Mesenchymal stem cell (in vitro differentiated cells and primary cell): ENCODE data around the gene C16orf90.
"Not testable (repeated sequence)": the region's sequence is repeated elsewhere in the genome, so short reads cannot be mapped to it uniquely, and the experiment has no call there.

Experiments
- DNase-seq: peaks from one replicate; pipeline ENCODE4 v3.0.0-alpha.2; 2013
- H2AFZ ChIP-seq: one replicate; pipeline ENCODE4 v1.6.1; 2013; ENCODE audit warnings: low read depth, mild to moderate bottlenecking, control low read depth, inconsistent platforms, low read length, moderate library complexity
- H2AK5ac ChIP-seq: 2 replicates; pipeline ENCODE4 v1.6.1; 2013; ENCODE audit warnings: low read length, moderate library complexity, mild to moderate bottlenecking, inconsistent platforms; ENCODE audit not compliant: severe bottlenecking
- H2BK120ac ChIP-seq: one replicate; pipeline ENCODE4 v1.6.1; 2013; ENCODE audit warnings: low read depth, mild to moderate bottlenecking, inconsistent platforms, low read length, moderate library complexity
- H2BK12ac ChIP-seq, 2 experiments: one replicate each; pipeline ENCODE4 v1.6.1; 2013; ENCODE audit warnings: inconsistent platforms in 2 of 2, low read length in 2 of 2, mild to moderate bottlenecking in 2 of 2, moderate library complexity in 2 of 2, control low read depth in 1 of 2
- H2BK15ac ChIP-seq: one replicate; pipeline ENCODE4 v1.6.1; 2013; ENCODE audit warnings: mild to moderate bottlenecking, low read depth, inconsistent platforms; ENCODE audit not compliant: poor library complexity, severe bottlenecking
- H2BK5ac ChIP-seq: 2 replicates; pipeline ENCODE4 v1.6.1; 2013; ENCODE audit warnings: low read depth, mild to moderate bottlenecking, low read length, control low read depth, inconsistent platforms; ENCODE audit not compliant: poor library complexity, severe bottlenecking
- H3K14ac ChIP-seq, 2 experiments: one replicate each; pipeline ENCODE4 v1.6.1; 2013; ENCODE audit warnings: inconsistent platforms in 2 of 2, low read length in 2 of 2, control low read depth in 1 of 2, mild to moderate bottlenecking in 1 of 2, moderate library complexity in 1 of 2
- H3K18ac ChIP-seq, 2 experiments: one replicate each; pipeline ENCODE4 v1.6.1; 2013; ENCODE audit warnings: inconsistent platforms in 2 of 2, low read length in 2 of 2, control low read depth in 1 of 2, low read depth in 1 of 2, mild to moderate bottlenecking in 1 of 2
- H3K23ac ChIP-seq, 2 experiments: one replicate each; pipeline ENCODE4 v1.6.1; 2013; ENCODE audit warnings: inconsistent platforms in 2 of 2, low read length in 2 of 2, mild to moderate bottlenecking in 2 of 2, moderate library complexity in 2 of 2, control low read depth in 1 of 2
- H3K27ac ChIP-seq: 2 replicates; pipeline ENCODE4 v1.5.1; 2013; ENCODE audit warnings: mild to moderate bottlenecking, moderate library complexity, low read length, control low read depth, inconsistent platforms; ENCODE audit not compliant: poor library complexity, severe bottlenecking
- H3K27me3 ChIP-seq, 2 experiments: 2 replicates each; pipeline versions ENCODE4 v1.6.1 to v1.7.0; 2013; ENCODE audit warnings: low read length in 2 of 2, mild to moderate bottlenecking in 2 of 2, moderate library complexity in 2 of 2, control low read depth in 1 of 2, inconsistent platforms in 1 of 2; ENCODE audit not compliant: control insufficient read depth in 1 of 2, insufficient read depth in 1 of 2
- H3K36me3 ChIP-seq, 2 experiments: 2 replicates each; pipeline versions ENCODE4 v1.6.1 to v1.7.0; 2013; ENCODE audit warnings: low read length in 2 of 2, control low read depth in 1 of 2, inconsistent platforms in 1 of 2, low read depth in 1 of 2, mild to moderate bottlenecking in 1 of 2; ENCODE audit not compliant: insufficient read depth in 2 of 2, control insufficient read depth in 1 of 2
- H3K4ac ChIP-seq, 2 experiments: one replicate each; pipeline ENCODE4 v1.6.1; 2013; ENCODE audit warnings: inconsistent platforms in 2 of 2, low read length in 2 of 2, mild to moderate bottlenecking in 2 of 2, moderate library complexity in 2 of 2, control low read depth in 1 of 2, low read depth in 1 of 2
- H3K4me1 ChIP-seq: 2 replicates; pipeline ENCODE4 v1.6.1; 2013; ENCODE audit warnings: low read depth, low read length, control low read depth; ENCODE audit not compliant: control insufficient read depth, insufficient read depth
- H3K4me2 ChIP-seq: 2 replicates; pipeline ENCODE4 v1.6.1; 2013; ENCODE audit warnings: low read length, mild to moderate bottlenecking, inconsistent platforms; ENCODE audit not compliant: poor library complexity, severe bottlenecking
- H3K4me3 ChIP-seq, 2 experiments: 2 replicates each; pipeline versions ENCODE4 v1.5.1 to v1.7.0; 2013; ENCODE audit warnings: low read length in 2 of 2, mild to moderate bottlenecking in 2 of 2, control low read depth in 1 of 2, low read depth in 1 of 2; ENCODE audit not compliant: insufficient read depth in 1 of 2
- H3K79me1 ChIP-seq: replicated peaks from 2 replicates; pipeline ENCODE4 v1.6.1; 2013; ENCODE audit warnings: mild to moderate bottlenecking, control low read depth, low read length, inconsistent platforms; ENCODE audit not compliant: poor library complexity, severe bottlenecking
- H3K9ac ChIP-seq: 2 replicates; pipeline ENCODE4 v1.7.0; 2013; ENCODE audit warnings: mild to moderate bottlenecking, low read length, moderate library complexity
- H3K9me3 ChIP-seq: 2 replicates; pipeline ENCODE4 v1.7.0; 2013; ENCODE audit warnings: mild to moderate bottlenecking, low read length; ENCODE audit not compliant: control insufficient read depth
- H4K8ac ChIP-seq: one replicate; pipeline ENCODE4 v1.6.1; 2013; ENCODE audit warnings: inconsistent platforms, mild to moderate bottlenecking, low read length, moderate library complexity
- H4K91ac ChIP-seq: one replicate; pipeline ENCODE4 v1.6.1; 2013; ENCODE audit warnings: mild to moderate bottlenecking, low read length, inconsistent platforms
- WGBS: methylation state at CpG from one replicate; pipeline ENCODE4 v1.1.7; 2013; ENCODE audit warnings: mixed read lengths; 5-methylcytosine and 5-hydroxymethylcytosine counted together

C16orf90 gene

GRCh38 chr16:3474136-3474779, 21.0 kb downstream of the C16orf90 start:
- Histone ChIP-seq H4K91ac (no peak overlapping the region), H3K9ac (no peak overlapping the region), H2BK15ac (no peak overlapping the region), H3K79me1 (peaks cover 9% of the 10 kb centered on the region), H3K4me2 (no peak overlapping the region), H3K27ac (no peak overlapping the region), H3K4ac (no peak overlapping the region), H3K27me3 (no peaks in the 10 kb centered on the region), H2AK5ac (no peak overlapping the region), H2BK120ac (no peak overlapping the region), H3K4me1 (peaks cover 22% of the 10 kb centered on the region), H3K14ac (no peak overlapping the region), H3K23ac (no peak overlapping the region), H2AFZ (no peak overlapping the region), H3K9me3 (no peaks in the 10 kb centered on the region), H2BK12ac (no peak overlapping the region), H3K18ac (no peak overlapping the region), H2BK5ac (no peak overlapping the region), H3K36me3 (peaks cover 15 to 50% of the 10 kb centered on the region in 2 experiments), H3K4me3 (no peak overlapping the region), H4K8ac (no peak overlapping the region)
- no peak for DNase-seq
- 93% methylated on average over 14 of the region's 16 CpGs for WGBS

- H2AK5ac ChIP-seq, H2AFZ ChIP-seq, H3K18ac ChIP-seq, H3K4me2 ChIP-seq, H3K9me3 ChIP-seq, H3K9ac ChIP-seq, DNase-seq, H2BK12ac ChIP-seq, H4K8ac ChIP-seq, H3K27ac ChIP-seq, H3K4me3 ChIP-seq, H3K14ac ChIP-seq, H3K27me3 ChIP-seq, H4K91ac ChIP-seq, H3K4ac ChIP-seq, H2BK120ac ChIP-seq, H3K79me1 ChIP-seq, H2BK15ac ChIP-seq, H3K23ac ChIP-seq, H2BK5ac ChIP-seq: not testable (repeated sequence)
- peaks cover 11 to 51% of the 10 kb centered on the region in 2 experiments for H3K36me3 ChIP-seq
- H3K4me1 ChIP-seq: peaks cover 22% of the 10 kb centered on the region
- 94% methylated on average over 3 of the region's 3 CpGs for WGBS
Observed at GRCh38 chr16:3473596-3473943, 21.7 kb downstream of the C16orf90 start.

- Histone ChIP-seq H3K4me3 (no peak overlapping the region), H2BK5ac (no peak overlapping the region), H3K18ac (no peak overlapping the region), H3K27ac (no peak overlapping the region), H3K79me1 (peaks cover 2% of the 10 kb centered on the region), H3K4me1 (peaks cover 21% of the 10 kb centered on the region), H2BK120ac (no peak overlapping the region), H2BK12ac (no peak overlapping the region), H3K36me3 (peaks cover 6 to 49% of the 10 kb centered on the region in 2 experiments), H2AK5ac (no peak overlapping the region), H3K14ac (no peak overlapping the region), H3K4me2 (no peak overlapping the region), H2BK15ac (no peak overlapping the region), H3K4ac (no peak overlapping the region), H3K9ac (peak overlapping the region; percentile 38), H2AFZ (no peak overlapping the region), H3K9me3 (no peaks in the 10 kb centered on the region), H3K27me3 (no peaks in the 10 kb centered on the region), H3K23ac (no peak overlapping the region), H4K8ac (no peak overlapping the region), H4K91ac (no peak overlapping the region)
- WGBS: 93% methylated on average over 10 of the region's 10 CpGs
- peak; percentile 21 for DNase-seq
Observed at GRCh38 chr16:3472878-3473595, 22.3 kb downstream of the C16orf90 start.

GRCh38 chr16:3471518-3472176, 23.6 kb downstream of the C16orf90 start:
- no peak overlapping the region for H2BK15ac ChIP-seq
- no peak overlapping the region for H2BK12ac ChIP-seq
- peaks cover 21% of the 10 kb centered on the region for H3K4me1 ChIP-seq
- no peak overlapping the region for H3K27ac ChIP-seq
- no peaks in the 10 kb centered on the region for H3K9me3 ChIP-seq
- H3K79me1 ChIP-seq: no peaks in the 10 kb centered on the region
- no peak overlapping the region for H3K4me3 ChIP-seq
- no peak overlapping the region for H3K23ac ChIP-seq
- no peak overlapping the region for H3K4me2 ChIP-seq
- no peaks in the 10 kb centered on the region for H3K27me3 ChIP-seq
- H4K8ac ChIP-seq: no peak overlapping the region
- WGBS: 94% methylated on average over 20 of the region's 20 CpGs
- no peak overlapping the region for H3K9ac ChIP-seq
- H3K14ac ChIP-seq: no peak overlapping the region
- H3K18ac ChIP-seq: no peak overlapping the region
- H2AFZ ChIP-seq: no peak overlapping the region
- H3K36me3 ChIP-seq: peaks cover 5 to 59% of the 10 kb centered on the region in 2 experiments
- no peak overlapping the region for H2AK5ac ChIP-seq
- no peak overlapping the region for H3K4ac ChIP-seq
- H2BK5ac ChIP-seq: no peak overlapping the region
- DNase-seq: no peak
- H2BK120ac ChIP-seq: no peak overlapping the region
- H4K91ac ChIP-seq: no peak overlapping the region
